GM12874 (cell line): ENCODE data around the gene TRIO.

ENCODE experiments used
- TF ChIP-seq, protein P1 (sequence below): IDR thresholded peaks from 2 replicates; pipeline ENCODE4 v1.5.1; 2011; ENCODE audit warnings: low read depth, mild to moderate bottlenecking, control low read depth, low read length, moderate library complexity; ENCODE audit not compliant: insufficient read depth

The TRIO gene

DNA sequence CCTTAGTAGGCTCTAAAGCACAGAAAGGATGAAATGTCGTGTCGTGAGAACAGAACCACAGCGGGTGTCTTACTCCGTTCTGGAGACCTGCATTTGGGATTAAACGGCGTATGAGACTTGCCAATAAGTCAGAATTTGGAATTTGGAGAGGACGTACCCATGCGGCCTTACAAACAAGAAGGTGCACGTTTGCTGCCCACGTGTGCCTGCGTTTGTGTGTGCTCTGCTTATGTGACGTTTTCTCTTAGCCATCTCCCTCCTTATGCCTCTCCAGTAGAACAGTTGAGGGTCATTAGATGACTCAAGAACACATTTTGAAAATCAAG is 266.9 kb downstream of the TRIO start:
- TF ChIP-seq, protein P1, sequence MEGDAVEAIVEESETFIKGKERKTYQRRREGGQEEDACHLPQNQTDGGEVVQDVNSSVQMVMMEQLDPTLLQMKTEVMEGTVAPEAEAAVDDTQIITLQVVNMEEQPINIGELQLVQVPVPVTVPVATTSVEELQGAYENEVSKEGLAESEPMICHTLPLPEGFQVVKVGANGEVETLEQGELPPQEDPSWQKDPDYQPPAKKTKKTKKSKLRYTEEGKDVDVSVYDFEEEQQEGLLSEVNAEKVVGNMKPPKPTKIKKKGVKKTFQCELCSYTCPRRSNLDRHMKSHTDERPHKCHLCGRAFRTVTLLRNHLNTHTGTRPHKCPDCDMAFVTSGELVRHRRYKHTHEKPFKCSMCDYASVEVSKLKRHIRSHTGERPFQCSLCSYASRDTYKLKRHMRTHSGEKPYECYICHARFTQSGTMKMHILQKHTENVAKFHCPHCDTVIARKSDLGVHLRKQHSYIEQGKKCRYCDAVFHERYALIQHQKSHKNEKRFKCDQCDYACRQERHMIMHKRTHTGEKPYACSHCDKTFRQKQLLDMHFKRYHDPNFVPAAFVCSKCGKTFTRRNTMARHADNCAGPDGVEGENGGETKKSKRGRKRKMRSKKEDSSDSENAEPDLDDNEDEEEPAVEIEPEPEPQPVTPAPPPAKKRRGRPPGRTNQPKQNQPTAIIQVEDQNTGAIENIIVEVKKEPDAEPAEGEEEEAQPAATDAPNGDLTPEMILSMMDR = no peak

- TF ChIP-seq, protein P1 = no peak
These were observed 267.5 kb downstream of the TRIO start for GRCh38 chr5:14410394-14411201.

DNA sequence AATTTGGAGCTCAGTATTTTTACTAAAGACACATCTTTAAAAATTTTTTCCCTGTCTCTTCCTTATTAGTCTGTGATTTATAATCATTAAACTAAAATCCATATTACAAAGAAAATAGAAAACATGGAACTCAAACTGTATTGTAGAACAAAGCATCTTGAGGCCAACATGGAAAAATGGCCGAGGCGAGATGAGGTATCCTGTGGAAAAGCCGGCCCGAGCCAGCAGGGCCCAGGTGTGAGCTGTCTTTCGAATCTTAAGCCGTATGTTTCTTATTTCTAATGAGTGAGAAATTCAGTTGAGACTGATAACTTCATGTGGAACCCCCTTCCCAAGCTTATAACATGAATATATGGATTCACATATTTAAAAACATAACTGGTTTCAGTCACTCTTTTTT is 268.1 kb downstream of the TRIO start:
- TF ChIP-seq, protein P1 = no peak

DNA sequence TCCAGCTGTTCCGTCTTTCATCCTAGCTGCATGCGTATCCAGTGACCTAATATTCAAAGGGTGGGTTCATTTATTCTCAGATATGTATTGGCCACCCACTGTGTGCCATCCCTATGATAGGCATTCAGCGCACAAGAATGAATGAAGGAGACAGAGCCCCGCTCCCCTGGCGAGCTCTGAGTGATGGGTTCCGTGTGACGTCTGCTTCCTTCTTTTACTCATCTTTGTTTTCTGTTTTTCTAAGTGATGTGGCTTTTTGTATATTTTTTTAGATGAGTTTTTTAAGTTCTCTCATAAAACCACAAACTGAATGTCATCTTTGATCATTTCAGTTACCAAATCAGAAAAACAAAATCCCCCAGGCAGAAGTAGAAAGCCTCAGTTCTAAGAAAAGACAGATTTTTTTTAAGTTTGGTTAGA is 270.2 kb downstream of the TRIO start:
- TF ChIP-seq, protein P1 = no peak

GRCh38 chr5:14414007-14414406 is 270.9 kb downstream of the TRIO start:
- TF ChIP-seq, protein P1 = no peak

- TF ChIP-seq, protein P1 = no peak
These were observed 271.5 kb downstream of the TRIO start for GRCh38 chr5:14414656-14415023.

GRCh38 chr5:14415024-14415697 is 272.0 kb downstream of the TRIO start:
- TF ChIP-seq, protein P1 = no peak
